NCI-H748 (cell line): ENCODE measurements around the gene LNPK.
A peak's percentile ranks its signal among the peaks of the same experiment; 100 is the strongest.
"Not testable (repeated sequence)": the region's sequence is repeated elsewhere in the genome, so short reads cannot be mapped to it uniquely, and the experiment has no call there.

Experiments used
- DNase-seq: peaks from one replicate; lab custom pipeline; 2025; ENCODE audit not compliant: unreplicated experiment; lab: John Stamatoyannopoulos, UW

LNPK gene

GRCh38 chr2:175913267-175913666, 88.8 kb downstream of the LNPK start:
- not testable (repeated sequence) for DNase-seq

GRCh38 chr2:175904035-175904434, 98.0 kb downstream of the LNPK start:
- no peak for DNase-seq

GRCh38 chr2:175903384-175903936, 98.6 kb downstream of the LNPK start:
- no peak for DNase-seq

- DNase-seq, result not testable (repeated sequence)
These were observed 106.1 kb downstream of the LNPK start for GRCh38 chr2:175895957-175896356.

- DNase-seq, result no peak
These were observed 110.0 kb downstream of the LNPK start for GRCh38 chr2:175892046-175892445.

GRCh38 chr2:175890636-175891242, 111.3 kb downstream of the LNPK start:
- no peak for DNase-seq

DNA sequence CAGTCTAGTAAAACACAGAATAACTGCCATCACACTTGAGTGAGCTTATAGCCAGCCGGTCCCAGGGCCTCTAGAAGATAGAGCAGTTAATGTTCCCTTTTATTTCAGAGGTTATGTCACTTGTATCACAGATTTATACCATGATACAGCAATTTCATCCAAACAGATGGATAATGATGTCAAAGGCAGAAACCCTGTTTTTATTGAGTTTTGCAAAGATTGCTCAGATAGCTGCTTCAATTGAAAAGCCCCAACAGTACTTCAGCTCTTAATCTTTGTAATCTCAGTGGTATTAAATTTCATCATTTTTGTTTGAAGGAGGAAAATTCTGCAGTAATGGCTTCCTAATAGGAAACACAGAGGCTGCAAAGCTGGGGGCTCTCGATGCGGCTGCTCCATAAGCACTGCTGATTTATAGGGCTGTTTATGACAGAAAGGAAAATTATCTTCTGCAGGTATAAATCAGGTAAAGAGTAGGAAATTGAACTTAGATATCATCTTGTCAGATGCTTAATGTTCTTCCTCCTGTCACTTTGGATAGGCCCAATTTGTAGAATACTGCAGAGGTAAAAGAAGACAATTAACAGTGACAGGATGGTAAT, 112.3 kb downstream of the LNPK start:
- peak; percentile 55 for DNase-seq

- DNase-seq, result peak; percentile 65
These were observed 114.3 kb downstream of the LNPK start for GRCh38 chr2:175887776-175888175.

GRCh38 chr2:175884697-175885393, 117.2 kb downstream of the LNPK start:
- DNase-seq, result no peak

DNA sequence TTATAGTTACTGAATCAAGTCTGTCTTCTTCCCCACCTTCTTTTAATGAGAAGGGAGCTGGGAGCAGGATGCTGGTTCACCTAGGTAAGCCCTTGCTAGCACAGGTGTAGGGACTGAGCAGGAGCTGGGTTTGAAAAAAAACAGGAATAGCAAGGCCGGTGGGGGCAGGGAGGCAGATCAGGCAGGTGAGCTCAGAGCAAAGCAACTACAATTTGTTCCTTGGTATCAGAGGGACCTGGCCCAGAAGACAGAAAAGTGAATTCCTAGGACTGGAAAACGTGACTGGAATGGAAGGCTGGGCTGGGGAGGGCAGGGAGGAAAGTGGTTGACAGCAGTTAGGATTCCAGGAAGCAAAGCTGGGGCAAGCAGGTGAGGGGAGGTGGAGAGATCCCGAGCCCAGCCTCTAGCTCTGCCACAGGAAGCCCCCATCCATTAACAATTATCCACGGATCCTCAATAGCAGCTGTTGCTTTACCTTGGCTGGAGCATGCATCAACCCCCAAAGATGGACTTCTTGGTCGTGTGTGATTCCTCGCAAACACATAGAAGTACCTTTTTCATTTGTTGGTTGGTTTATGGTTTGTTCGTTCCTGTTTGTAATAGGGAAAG, 118.4 kb downstream of the LNPK start:
- peak; percentile 7 for DNase-seq

DNA sequence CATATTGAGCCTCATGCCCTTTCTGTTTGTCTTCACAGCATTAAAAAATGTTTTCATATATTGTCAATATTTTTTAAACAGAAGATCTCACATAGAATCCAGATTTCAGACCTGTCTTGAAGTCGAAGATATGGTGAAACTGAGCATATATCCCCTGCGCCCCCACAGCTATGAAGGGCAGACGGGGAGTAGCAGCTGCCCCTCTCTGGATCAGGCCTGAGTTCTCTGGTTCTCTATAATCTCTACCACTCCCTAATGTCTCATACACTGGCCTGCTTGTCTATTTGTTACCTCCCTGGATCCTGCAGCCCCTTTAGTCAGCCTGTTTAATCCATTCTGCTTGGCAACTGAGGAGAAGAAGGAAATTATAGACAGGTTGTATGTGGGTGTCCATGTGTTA, 122.4 kb downstream of the LNPK start:
- no peak for DNase-seq

GRCh38 chr2:175877845-175878544, 124.1 kb downstream of the LNPK start:
- DNase-seq, result no peak

- DNase-seq, result no peak
These were observed 127.8 kb downstream of the LNPK start for GRCh38 chr2:175874291-175874690.
